HepG2 (cell line): ENCODE data around the gene ZDHHC3. TPM values are rescaled to one million over a fixed set of nuclear protein-coding genes. Genes with fewer than 3 reads are reported as not detected.

Experiments
- ATAC-seq: fragments of 200-7000 bp; cut with Tn5 transposase; 3 replicates; pipeline ENCODE4 v1.9.1; 2020; ENCODE audit warnings: mild to moderate bottlenecking, moderate library complexity
- BruUV-seq: library from RNA; stranded (reverse); fragments of 400-500 nt; replicated peaks from 2 replicates; lab custom pipeline; 2021; lab: Mats Ljungman, UMichigan
- CTCF ChIA-PET: fragments of 300-600 bp; formaldehyde crosslinking; extraction: SDS; loops from one replicate; lab custom pipeline; 2021; ENCODE audit warnings: low total read pairs, inconsistent platforms, low intra/inter-chr PET ratio; lab: Yijun Ruan, JAX
- POLR2A ChIA-PET: fragments of 350-600 bp; sonication (Branson Sonifier 250); formaldehyde crosslinking; loops from one replicate; lab custom pipeline; 2020; ENCODE audit warnings: antibody characterized with exemption, inconsistent platforms; lab: Yijun Ruan, JAX
- DNase-seq: peaks from one replicate; pipeline ENCODE4 v3.0.0-alpha.2; 2015; ENCODE audit warnings: low spot score
- FAIRE-seq: peaks from 3 replicates; lab custom pipeline; 2011; peaks lifted over from hg19 to GRCh38; lab: Jason Lieb, UNC
- H2AFZ ChIP-seq: one replicate; pipeline ENCODE4 v1.6.1; 2011; ENCODE audit warnings: low read length, inconsistent platforms
- H3K27ac ChIP-seq: fragments of 300-600 bp; 3 replicates; pipeline ENCODE4 v1.8.0; 2011; ENCODE audit warnings: mixed run types, mild to moderate bottlenecking, mixed read lengths, low read length, inconsistent platforms; ENCODE audit not compliant: insufficient read depth; ENCODE audit errors: extremely low read length
- H3K27me3 ChIP-seq, 2 experiments: fragments of 200-600 bp in 1 of 2; 2 replicates in 1 of 2; 3 replicates in 1 of 2; pipeline versions ENCODE4 v1.6.0 to v1.8.0; 2011; ENCODE audit warnings: low read length in 2 of 2, mild to moderate bottlenecking in 2 of 2, moderate library complexity in 2 of 2, inconsistent platforms in 1 of 2; ENCODE audit not compliant: insufficient read depth in 2 of 2, control insufficient read depth in 1 of 2
- H3K36me3 ChIP-seq, 2 experiments: fragments of 200-600 bp in 1 of 2; replicated peaks in 1 of 2; 2 replicates in 1 of 2; 3 replicates in 1 of 2; pipeline versions ENCODE4 v1.5.1 to v1.8.0; 2011; ENCODE audit warnings: low read length in 2 of 2, inconsistent platforms in 1 of 2; ENCODE audit not compliant: insufficient read depth in 2 of 2, control insufficient read depth in 1 of 2
- H3K4me1 ChIP-seq: 2 replicates; pipeline ENCODE4 v1.5.1; 2012; ENCODE audit warnings: low read length, inconsistent platforms; ENCODE audit not compliant: insufficient read depth
- H3K4me2 ChIP-seq: 2 replicates; pipeline ENCODE4 v1.6.0; 2011; ENCODE audit warnings: low read depth, low read length, inconsistent platforms
- H3K4me3 ChIP-seq, 3 experiments: fragments of 200-600 bp in 1 of 3; sonication (generic), shearing (Covaris generic) in 1 of 3; replicated peaks in 1 of 3; 2 replicates each; pipeline ENCODE4 v1.5.1; 2011 to 2016; ENCODE audit warnings: low read length in 3 of 3, inconsistent platforms in 2 of 3, low read depth in 2 of 3, mild to moderate bottlenecking in 2 of 3, control low read depth in 1 of 3, mixed read lengths in 1 of 3; ENCODE audit not compliant: insufficient read depth in 1 of 3
- H3K79me2 ChIP-seq: one replicate; pipeline ENCODE4 v1.6.1; 2011; ENCODE audit warnings: low read length, inconsistent platforms; ENCODE audit not compliant: insufficient read depth
- H3K9ac ChIP-seq: 2 replicates; pipeline ENCODE4 v1.6.0; 2011; ENCODE audit warnings: mild to moderate bottlenecking, low read depth, low read length, inconsistent platforms; ENCODE audit not compliant: insufficient read depth
- H3K9me3 ChIP-seq: 2 replicates; pipeline ENCODE4 v1.5.1; 2012; ENCODE audit warnings: mild to moderate bottlenecking, low read length
- H4K20me1 ChIP-seq: 2 replicates; pipeline ENCODE4 v1.6.0; 2011; ENCODE audit warnings: inconsistent platforms, mild to moderate bottlenecking, low read length, moderate library complexity; ENCODE audit not compliant: insufficient read depth
- EP300 ChIP-seq, 3 experiments: sonication (generic) in 1 of 3; formaldehyde crosslinking in 1 of 3; IDR thresholded peaks; 2 replicates each; pipeline versions ENCODE4 v1.5.1 to v1.6.1; 2011 to 2020; ENCODE audit warnings: low read depth in 2 of 3, low read length in 2 of 3, borderline replicate concordance in 1 of 3, improper control_type of control experiment in 1 of 3, mild to moderate bottlenecking in 1 of 3, missing genetic modification reagents in 1 of 3, moderate library complexity in 1 of 3
- GATAD2A ChIP-seq: IDR thresholded peaks from 2 replicates; pipeline ENCODE4 v1.6.1; 2016
- HDAC1 ChIP-seq: sonication (generic); formaldehyde crosslinking; IDR thresholded peaks from 2 replicates; pipeline ENCODE4 v1.5.1; 2020; ENCODE audit warnings: mild to moderate bottlenecking, missing genetic modification reagents
- KDM2A ChIP-seq: sonication (generic); formaldehyde crosslinking; IDR thresholded peaks from 2 replicates; pipeline ENCODE4 v1.4.0; 2020; ENCODE audit warnings: low read depth, missing genetic modification reagents, borderline replicate concordance
- PPARG ChIP-seq: conservative IDR thresholded peaks from 2 replicates; pipeline ENCODE4 v1.6.1; 2016; ENCODE audit warnings: missing biosample characterization, missing genetic modification reagents
- ZFP1 ChIP-seq: IDR thresholded peaks from 2 replicates; pipeline ENCODE4 v1.6.1; 2016
- ZFP82 ChIP-seq: sonication (generic); formaldehyde crosslinking; IDR thresholded peaks from 2 replicates; pipeline ENCODE4 v1.5.1; 2020; ENCODE audit warnings: mild to moderate bottlenecking, missing genetic modification reagents, borderline replicate concordance
- ZNF124 ChIP-seq: sonication (generic); formaldehyde crosslinking; IDR thresholded peaks from 2 replicates; pipeline ENCODE4 v1.4.0; 2020; ENCODE audit warnings: missing genetic modification reagents
- ZNF143 ChIP-seq: sonication (generic); formaldehyde crosslinking; IDR thresholded peaks from 2 replicates; pipeline ENCODE4 v1.4.0; 2020; ENCODE audit warnings: missing genetic modification reagents
- ZNF274 ChIP-seq: sonication (generic); formaldehyde crosslinking; IDR thresholded peaks from 2 replicates; pipeline ENCODE4 v1.5.1; 2020; ENCODE audit warnings: mild to moderate bottlenecking, missing genetic modification reagents
- ZNF577 ChIP-seq: sonication (generic); formaldehyde crosslinking; IDR thresholded peaks from 2 replicates; pipeline ENCODE4 v1.4.0; 2020; ENCODE audit warnings: mild to moderate bottlenecking, low read depth, missing genetic modification reagents, borderline replicate concordance
- ZNF607 ChIP-seq: sonication (generic); formaldehyde crosslinking; IDR thresholded peaks from 2 replicates; pipeline ENCODE4 v1.5.1; 2020; ENCODE audit warnings: missing genetic modification reagents, mild to moderate bottlenecking, borderline replicate concordance
- WGBS: methylation state at CpG from one replicate; pipeline ENCODE4 v1.1.6; 2017; ENCODE audit warnings: low lambda C conversion rate; 5-methylcytosine and 5-hydroxymethylcytosine counted together
- in situ Hi-C: cut with HindIII; loops from 2 replicates; pipeline ENCODE4 v1.10.0; 2017; ENCODE audit warnings: low pct_unique_long_range_greater_than_20kb; ENCODE audit not compliant: extremely low pct_ligation_motif_present
- intact Hi-C: fragments of 100-400 bp; cut with micrococcal nuclease; formaldehyde crosslinking; loops from one replicate; pipeline ENCODE4 v1.10.0; 2022; ENCODE audit not compliant: unreplicated experiment
- polyA plus RNA-seq, 8 experiments: library from polyadenylated mRNA; depleted of rRNA in 3 of 8; stranded (reverse) in 7 of 8; unstranded in 1 of 8; fragments of >200 nt; fragmentation: Illumina TruSeq in 4 of 8; extraction: Trizol in 4 of 8; gene quantifications; 2 replicates each; pipeline versions ENCODE4 v1.2.1 to v1.2.3, GENCODE V29; 2011 to 2016; ENCODE audit warnings: low read depth in 4 of 8, missing spikeins in 1 of 8, mixed read lengths in 1 of 8; ENCODE audit not compliant: insufficient read depth in 1 of 8
- total RNA-seq, 5 experiments: library from RNA; depleted of rRNA; stranded (reverse); fragments of >200 nt; fragmentation: Illumina TruSeq; extraction: Trizol; gene quantifications; 2 replicates each; pipeline ENCODE4 v1.2.3, GENCODE V29; 2016; ENCODE audit warnings: low read depth in 1 of 5
- TF ChIP-seq, protein P1 (sequence below): sonication (generic); formaldehyde crosslinking; IDR thresholded peaks from 2 replicates; pipeline ENCODE4 v1.8.1; 2023; ENCODE audit warnings: missing genetic modification reagents, mild to moderate bottlenecking, borderline replicate concordance
- TF ChIP-seq, protein P2 (sequence below): fragments of 450-650 bp; IDR thresholded peaks from 2 replicates; pipeline ENCODE4 v1.6.1; 2017

The ZDHHC3 gene
- total and polyA plus RNA-seq, 2 of the 13 experiments (the other 11 are each of a cell fraction or from before 2014, with no cell fraction given): 44.1 to 65.7 TPM

DNA sequence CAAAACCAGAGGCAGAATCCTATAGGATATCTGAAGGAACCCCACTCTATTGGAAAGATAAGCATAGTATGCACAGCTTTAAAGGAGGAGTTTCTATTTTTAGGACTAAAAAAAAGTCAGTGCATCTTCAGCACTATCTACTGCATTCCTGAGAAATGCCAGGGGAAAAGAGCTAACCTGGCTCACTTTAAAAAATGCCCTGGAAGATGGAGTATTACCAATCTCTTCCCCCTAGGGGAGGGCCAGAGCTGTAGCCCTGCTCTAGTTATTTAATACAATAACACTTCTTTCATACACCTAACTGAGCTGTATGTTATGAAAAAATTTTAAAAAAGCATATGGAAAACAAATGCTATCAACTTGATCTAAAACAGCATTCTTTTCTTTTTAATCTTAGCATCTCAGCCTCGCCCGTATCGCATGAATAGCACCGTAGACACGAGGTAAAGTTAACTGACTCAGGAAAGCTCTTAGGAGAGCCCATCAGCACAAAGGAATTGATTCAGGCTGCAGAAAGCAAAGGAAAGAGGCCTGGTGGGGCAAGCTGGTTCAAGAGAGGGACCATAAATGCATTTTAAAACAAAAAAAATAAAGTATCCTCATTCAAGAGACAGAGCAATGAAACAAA lies 51.4 kb downstream of the ZDHHC3 start:
- CTCF ChIA-PET: no interaction called here
- WGBS: 98% methylated on average over 5 of the region's 5 CpGs
- POLR2A ChIA-PET: no interaction called here
- H3K27ac ChIP-seq: no peak overlapping the region
- no peak for DNase-seq
- H2AFZ ChIP-seq: no peak overlapping the region
- no peak overlapping the region for H3K4me3 ChIP-seq
- H3K79me2 ChIP-seq: no peaks in the 10 kb centered on the region
- no peak overlapping the region for H3K4me2 ChIP-seq
- ATAC-seq: no peak
- H3K27me3 ChIP-seq: no peaks in the 10 kb centered on the region
- no peak for FAIRE-seq
- intact Hi-C loops (no loop called here), in situ Hi-C loops (no loop called here)
- TF ChIP-seq PPARG (CRISPR knock-in tag) (no peak), ZNF124 (CRISPR knock-in tag) (no peak), ZFP82 (CRISPR knock-in tag) (no peak), ZNF607 (CRISPR knock-in tag) (no peak), ZFP1 (CRISPR knock-in tag) (no peak), KDM2A (no peak), ZNF274 (CRISPR knock-in tag) (no peak), GATAD2A (CRISPR knock-in tag) (no peak), ZNF143 (no peak), EP300 (IDR thresholded peaks at IDR 0.05; ENCODE audit: low read depth in 2 of 2, low read length in 2 of 2) (no peak), EP300 (CRISPR knock-in tag; IDR thresholded peaks at IDR 0.05; ENCODE audit: borderline replicate concordance) (no peak), HDAC1 (CRISPR knock-in tag) (no peak), ZNF577 (CRISPR knock-in tag) (no peak)
- TF ChIP-seq, protein P1, sequence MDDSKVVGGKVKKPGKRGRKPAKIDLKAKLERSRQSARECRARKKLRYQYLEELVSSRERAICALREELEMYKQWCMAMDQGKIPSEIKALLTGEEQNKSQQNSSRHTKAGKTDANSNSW (CRISPR knock-in tag): no peak
- TF ChIP-seq, protein P2, sequence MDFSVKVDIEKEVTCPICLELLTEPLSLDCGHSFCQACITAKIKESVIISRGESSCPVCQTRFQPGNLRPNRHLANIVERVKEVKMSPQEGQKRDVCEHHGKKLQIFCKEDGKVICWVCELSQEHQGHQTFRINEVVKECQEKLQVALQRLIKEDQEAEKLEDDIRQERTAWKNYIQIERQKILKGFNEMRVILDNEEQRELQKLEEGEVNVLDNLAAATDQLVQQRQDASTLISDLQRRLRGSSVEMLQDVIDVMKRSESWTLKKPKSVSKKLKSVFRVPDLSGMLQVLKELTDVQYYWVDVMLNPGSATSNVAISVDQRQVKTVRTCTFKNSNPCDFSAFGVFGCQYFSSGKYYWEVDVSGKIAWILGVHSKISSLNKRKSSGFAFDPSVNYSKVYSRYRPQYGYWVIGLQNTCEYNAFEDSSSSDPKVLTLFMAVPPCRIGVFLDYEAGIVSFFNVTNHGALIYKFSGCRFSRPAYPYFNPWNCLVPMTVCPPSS: no peak
- H3K9me3 ChIP-seq: no peaks in the 10 kb centered on the region
- peaks cover 6 to 23% of the 10 kb centered on the region in 2 experiments; a peak in 4 of 5 replicates for H3K36me3 ChIP-seq
- no peaks in the 10 kb centered on the region for H4K20me1 ChIP-seq
- BruUV-seq: no TSS peak
- no peaks in the 10 kb centered on the region for H3K4me1 ChIP-seq
- H3K9ac ChIP-seq: no peak overlapping the region
